Measurements from ENCODE around the gene TMEM131L.
A peak's percentile ranks its signal among the peaks of the same experiment; 100 is the strongest.
"Not testable (repeated sequence)": the region's sequence is repeated elsewhere in the genome, so short reads cannot be mapped to it uniquely, and the experiment has no call there.

The TMEM131L gene

DNA sequence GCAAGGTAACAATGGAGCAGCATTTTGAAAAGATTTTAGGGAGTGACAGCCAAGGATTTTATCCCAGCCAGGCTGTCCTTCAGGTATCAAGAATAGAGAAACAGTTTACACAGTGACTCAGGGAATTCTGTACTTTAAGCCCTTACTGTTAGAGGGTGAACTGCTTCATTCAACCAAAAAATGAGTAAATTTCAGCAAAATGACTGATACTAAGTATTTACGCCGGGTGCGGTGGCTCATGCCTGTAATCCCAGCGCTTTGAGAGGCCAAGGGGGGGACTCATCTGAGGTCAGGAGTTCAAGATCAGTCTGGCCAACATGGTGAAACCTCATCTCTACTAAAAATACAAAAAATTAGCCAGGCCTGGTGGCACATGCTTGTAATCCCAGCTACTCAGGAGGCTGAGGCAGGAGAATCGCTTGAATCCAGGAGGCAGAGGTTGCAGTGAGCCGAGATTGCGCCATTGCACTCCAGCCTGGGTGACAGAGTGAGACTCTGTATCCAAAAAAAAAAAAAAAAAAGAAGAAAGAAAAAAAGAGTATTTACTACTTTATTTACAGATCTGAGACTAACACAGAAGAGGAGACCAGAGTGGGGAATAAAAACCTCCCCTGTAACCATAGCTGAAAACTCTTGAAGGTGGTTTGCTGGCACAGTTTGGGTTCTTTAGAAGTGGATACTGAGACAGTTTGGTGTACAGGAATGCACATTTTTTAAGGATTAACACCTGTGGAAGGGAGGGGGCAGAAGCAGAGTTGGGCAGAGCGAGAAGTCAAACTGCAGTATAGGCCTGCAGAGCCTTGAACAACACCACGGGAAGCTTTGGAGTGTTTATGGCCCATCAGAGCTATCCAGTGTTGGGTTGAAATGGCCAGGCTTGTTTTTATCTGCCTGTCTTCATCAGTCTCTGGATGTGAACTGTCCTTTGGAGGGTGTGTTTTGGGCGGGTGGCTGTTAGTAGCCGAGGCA, 40.5 kb downstream of the TMEM131L start:
- DNase-seq = no peak

DNA sequence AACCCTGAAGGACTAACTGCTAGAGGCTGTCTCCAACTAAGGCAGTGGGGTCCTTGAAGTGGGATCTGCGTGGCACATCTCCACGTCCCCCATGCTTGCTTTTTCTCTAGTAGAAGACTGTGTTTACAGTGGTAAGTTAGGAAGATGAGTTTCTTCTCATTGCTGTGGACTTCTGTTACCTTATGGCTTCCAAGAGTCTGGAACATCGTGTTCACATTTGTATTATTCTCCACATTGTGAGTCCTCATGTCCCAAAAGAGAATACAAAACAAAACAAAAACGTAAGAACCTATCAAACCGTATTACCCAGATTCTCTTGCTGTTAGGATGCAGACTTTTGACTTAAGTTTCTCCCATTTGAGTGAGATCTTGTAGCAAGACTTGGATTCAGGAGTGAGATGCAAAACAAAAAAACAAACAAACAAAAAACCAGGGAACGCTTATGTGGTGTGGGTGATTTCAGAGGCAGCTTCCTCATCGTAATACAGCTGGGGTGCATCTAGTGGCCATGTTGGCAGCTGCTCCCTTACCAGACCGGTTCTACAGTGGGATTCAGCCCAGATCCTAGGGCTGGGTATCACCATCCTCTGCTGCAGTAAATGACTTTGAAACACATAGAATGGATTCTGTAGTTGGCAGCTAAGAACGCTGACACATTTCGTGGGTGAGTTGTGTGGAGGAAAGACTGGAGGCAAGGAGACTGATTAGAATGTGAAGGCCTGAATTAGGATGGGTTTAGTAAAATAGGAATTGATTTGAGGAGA, 41.3 kb downstream of the TMEM131L start:
- no peak for DNase-seq

GRCh38 chr4:153509212-153509611, 43.1 kb downstream of the TMEM131L start:
- not testable (repeated sequence) for DNase-seq

GRCh38 chr4:153509724-153510123, 43.6 kb downstream of the TMEM131L start:
- DNase-seq = no peak

GRCh38 chr4:153510252-153511001, 44.3 kb downstream of the TMEM131L start:
- no peak for DNase-seq

GRCh38 chr4:153511104-153511503, 44.9 kb downstream of the TMEM131L start:
- no peak for DNase-seq

DNA sequence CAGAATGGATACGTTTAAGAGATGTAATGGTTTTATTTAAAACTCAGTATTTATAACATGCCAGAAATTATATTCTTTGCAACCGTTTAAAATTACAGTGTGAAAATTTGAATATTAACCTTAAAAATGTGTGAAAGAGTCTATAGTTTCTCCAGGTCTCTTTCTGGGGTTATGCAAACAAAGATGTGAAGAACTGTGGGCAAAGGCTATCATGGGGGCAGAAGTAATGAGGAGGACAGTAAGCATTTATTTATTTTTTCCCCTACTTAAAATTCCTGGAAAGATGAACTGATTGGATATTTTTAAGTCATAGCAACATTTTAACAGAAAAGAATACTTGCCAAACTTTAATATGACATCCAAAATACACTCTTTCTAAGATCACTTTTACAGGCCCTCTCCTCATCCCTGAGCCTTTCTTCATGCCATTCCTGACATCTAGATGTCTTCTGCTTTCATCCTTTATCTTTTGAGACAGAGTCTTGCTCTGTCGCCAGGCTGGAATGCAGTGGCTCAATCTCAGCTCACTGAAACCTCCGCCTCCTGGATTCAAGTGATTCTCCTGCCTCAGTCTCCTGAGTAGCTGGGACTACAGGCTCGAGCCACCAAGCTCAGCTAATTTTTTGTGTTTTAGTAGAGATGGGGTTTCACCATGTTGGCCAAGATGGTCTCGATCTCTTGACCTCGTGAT, 46.1 kb downstream of the TMEM131L start:
- no peak for DNase-seq

- no peak for DNase-seq
Observed at GRCh38 chr4:153512952-153513500, 46.9 kb downstream of the TMEM131L start.

- DNase-seq = no peak
Observed at GRCh38 chr4:153513596-153513995, 47.4 kb downstream of the TMEM131L start.

DNA sequence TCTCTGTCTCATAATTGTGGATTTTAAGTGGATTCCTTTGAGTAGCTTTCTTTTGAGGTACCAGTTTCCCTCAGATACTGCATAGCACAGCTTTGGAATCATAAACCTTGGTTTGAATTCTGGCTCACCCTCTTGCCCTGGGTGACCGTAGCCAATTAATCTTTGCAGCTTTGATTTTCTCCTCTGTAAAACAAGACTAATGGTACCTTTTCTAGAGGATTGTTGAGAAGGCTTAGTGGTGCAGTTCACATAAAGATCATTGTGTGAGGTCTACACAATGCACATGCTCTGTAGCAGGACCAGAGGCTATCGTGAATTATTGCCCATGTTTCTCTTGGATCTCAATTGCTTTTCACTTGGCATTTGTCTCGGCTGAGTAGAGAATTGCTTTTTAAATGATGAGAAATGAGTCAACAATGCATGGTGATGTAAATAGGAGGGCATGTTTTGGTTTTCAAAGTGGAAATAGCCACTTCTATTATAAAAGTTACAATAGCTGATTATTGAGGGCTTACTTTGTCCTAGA, 47.9 kb downstream of the TMEM131L start:
- DNase-seq = no peak

DNA sequence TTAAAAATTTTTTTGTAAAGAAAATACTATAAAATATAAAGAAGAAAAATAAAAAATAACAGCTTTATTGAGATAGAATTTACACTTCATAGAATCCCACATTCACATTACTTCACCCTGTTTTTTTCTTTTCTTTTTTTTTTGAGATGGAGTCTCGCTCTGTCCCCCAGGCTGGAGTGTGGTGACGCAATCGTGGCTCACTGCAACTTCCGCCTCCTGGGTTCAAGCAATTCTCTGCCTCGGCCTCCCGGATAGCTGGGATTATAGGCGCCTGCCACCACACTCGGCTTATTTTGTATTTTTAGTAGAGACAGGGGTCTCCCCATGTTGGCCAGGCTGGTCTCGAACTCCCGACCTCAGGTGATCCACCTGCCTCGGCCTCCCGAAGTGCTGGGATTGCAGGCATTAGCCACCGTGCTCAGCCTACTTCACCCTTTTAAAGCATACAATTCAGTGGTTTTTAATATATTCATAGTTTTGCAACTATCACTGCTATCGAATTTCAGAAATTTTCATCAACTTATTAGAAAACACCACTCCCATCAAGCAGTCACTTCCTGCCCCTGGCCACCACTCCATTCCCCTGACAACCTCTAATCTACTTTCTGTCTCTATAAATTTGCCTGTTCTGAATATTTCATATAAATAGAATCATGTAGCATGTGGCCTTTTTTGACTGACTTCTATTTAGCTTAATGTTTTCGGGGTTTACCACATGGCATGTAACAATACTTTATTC, 48.7 kb downstream of the TMEM131L start:
- DNase-seq = no peak

- no peak for DNase-seq
Observed at GRCh38 chr4:153517159-153517558, 51.0 kb downstream of the TMEM131L start.

- no peak for DNase-seq
Observed at GRCh38 chr4:153518001-153518400, 51.8 kb downstream of the TMEM131L start.

DNA sequence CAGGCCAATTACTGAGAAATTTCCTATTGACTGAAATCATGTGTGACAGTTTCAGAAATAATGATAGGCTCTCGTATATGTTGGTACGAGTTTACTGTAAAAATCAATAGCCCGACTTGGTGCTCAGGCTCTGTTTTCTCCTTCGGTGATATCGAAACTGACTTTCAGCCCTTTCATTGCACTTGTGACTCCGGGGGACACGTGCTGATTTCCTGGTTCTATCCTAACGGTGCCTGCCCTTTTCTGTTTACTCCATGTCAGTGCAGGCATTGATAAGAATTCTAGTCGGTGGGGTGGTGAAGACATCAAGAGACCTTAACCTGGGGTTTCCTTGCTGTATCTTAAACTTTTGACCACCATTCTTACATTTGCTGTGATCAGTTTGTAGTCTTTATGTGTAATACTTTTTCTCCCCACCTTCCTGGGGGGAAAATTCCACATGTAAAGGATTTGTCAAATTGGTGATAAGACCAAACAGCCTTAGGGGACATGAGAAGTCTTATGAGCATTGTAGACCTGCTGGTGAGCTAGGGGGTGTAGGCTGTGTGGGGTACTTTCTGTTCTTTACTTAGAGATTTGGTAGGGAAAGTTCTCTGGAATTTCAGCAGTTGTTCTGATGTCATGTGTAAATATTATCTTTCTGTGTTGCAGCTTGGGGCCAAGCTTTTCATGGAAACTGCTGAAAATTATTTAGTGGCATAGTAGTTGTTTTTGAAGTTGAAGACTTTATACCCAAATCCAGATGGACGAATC, 52.7 kb downstream of the TMEM131L start:
- no peak for DNase-seq

GRCh38 chr4:153519687-153520086, 53.5 kb downstream of the TMEM131L start:
- no peak for DNase-seq

- no peak for DNase-seq
Observed at GRCh38 chr4:153520227-153520626, 54.1 kb downstream of the TMEM131L start.

GRCh38 chr4:153520801-153521329, 54.7 kb downstream of the TMEM131L start:
- DNase-seq = no peak

- DNase-seq = no peak
Observed at GRCh38 chr4:153521478-153521877, 55.3 kb downstream of the TMEM131L start.

GRCh38 chr4:153521999-153522801, 56.0 kb downstream of the TMEM131L start:
- DNase-seq = no peak

DNA sequence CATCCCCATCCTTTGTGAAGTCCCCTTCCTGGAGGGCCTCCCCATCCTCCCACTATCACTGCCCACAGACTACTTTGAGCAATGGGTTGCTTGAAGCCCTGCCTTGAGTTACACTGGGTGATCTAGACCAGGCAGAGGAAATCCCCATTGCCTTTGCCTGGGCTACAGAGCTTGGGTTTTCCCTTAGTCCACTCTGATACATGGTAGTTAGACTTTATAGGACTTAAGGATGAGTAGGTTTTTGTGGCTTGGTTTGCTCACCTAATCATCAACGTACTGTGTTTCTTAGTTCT, 56.6 kb downstream of the TMEM131L start:
- DNase-seq = peak; percentile 29
